Thyroid gland (tissue), 4 donors: ENCODE measurements around the gene C22orf31.

Source experiments
- CTCF ChIP-seq, 6 experiments: fragments of 200-600 bp in 3 of 6; fragments of 450-650 bp in 3 of 6; sonication (generic) in 3 of 6; IDR thresholded peaks; one replicate each; pipeline ENCODE4 v1.5.1; 2016 to 2019; ENCODE audit warnings: antibody characterized with exemption in 6 of 6, mild to moderate bottlenecking in 2 of 6, inconsistent platforms in 1 of 6, moderate library complexity in 1 of 6
- POLR2A ChIP-seq, 2 donors: fragments of 450-650 bp; IDR thresholded peaks; one replicate each; pipeline ENCODE4 v1.6.1; 2017; ENCODE audit warnings: antibody characterized with exemption in 2 of 2, mild to moderate bottlenecking in 2 of 2, moderate library complexity in 1 of 2

GRCh38 chr22:29093030-29093429 is 31.4 kb upstream of the C22orf31 start:
- no peak for TF ChIP-seq POLR2A (IDR thresholded peaks at IDR 0.05)
- no peak for TF ChIP-seq CTCF (IDR thresholded peaks at IDR 0.05)
